D721Med (cell line): ENCODE measurements around the gene SCN1A.

Source experiments
- DNase-seq: peaks from one replicate; pipeline ENCODE4 v3.0.0; 2011; ENCODE audit warnings: low spot score; ENCODE audit not compliant: insufficient read length
- FAIRE-seq: peaks from 2 replicates; lab custom pipeline; 2011; peaks lifted over from hg19 to GRCh38; lab: Jason Lieb, UNC
- TF ChIP-seq, protein P1 (sequence below): IDR thresholded peaks from 2 replicates; pipeline ENCODE4 v1.5.1; 2012; ENCODE audit warnings: mild to moderate bottlenecking, control low read depth; ENCODE audit not compliant: insufficient read depth; ENCODE audit errors: missing control alignments

Gene SCN1A

DNA sequence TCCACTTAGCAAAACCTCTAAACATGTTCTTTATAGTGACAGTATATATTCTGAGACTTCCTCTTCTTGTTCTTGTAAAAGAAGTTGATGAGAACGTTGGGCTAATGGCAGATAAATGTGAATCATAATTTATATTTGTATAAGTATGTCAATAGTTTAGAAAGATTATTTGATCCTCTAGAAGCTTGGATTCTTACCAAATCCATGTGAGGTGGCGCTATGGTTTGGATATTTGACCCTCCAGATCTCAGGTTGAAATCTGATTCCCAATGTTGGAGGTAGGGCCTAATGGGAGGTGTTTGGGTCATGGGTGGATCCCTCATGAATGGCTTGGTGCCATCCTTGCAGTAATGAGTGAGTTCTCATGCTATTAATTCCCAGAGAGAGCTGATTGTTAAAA lies 29.8 kb upstream of the SCN1A start:
- FAIRE-seq, result no peak
- DNase-seq, result no peak
- TF ChIP-seq, protein P1, sequence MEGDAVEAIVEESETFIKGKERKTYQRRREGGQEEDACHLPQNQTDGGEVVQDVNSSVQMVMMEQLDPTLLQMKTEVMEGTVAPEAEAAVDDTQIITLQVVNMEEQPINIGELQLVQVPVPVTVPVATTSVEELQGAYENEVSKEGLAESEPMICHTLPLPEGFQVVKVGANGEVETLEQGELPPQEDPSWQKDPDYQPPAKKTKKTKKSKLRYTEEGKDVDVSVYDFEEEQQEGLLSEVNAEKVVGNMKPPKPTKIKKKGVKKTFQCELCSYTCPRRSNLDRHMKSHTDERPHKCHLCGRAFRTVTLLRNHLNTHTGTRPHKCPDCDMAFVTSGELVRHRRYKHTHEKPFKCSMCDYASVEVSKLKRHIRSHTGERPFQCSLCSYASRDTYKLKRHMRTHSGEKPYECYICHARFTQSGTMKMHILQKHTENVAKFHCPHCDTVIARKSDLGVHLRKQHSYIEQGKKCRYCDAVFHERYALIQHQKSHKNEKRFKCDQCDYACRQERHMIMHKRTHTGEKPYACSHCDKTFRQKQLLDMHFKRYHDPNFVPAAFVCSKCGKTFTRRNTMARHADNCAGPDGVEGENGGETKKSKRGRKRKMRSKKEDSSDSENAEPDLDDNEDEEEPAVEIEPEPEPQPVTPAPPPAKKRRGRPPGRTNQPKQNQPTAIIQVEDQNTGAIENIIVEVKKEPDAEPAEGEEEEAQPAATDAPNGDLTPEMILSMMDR, result no peak

DNA sequence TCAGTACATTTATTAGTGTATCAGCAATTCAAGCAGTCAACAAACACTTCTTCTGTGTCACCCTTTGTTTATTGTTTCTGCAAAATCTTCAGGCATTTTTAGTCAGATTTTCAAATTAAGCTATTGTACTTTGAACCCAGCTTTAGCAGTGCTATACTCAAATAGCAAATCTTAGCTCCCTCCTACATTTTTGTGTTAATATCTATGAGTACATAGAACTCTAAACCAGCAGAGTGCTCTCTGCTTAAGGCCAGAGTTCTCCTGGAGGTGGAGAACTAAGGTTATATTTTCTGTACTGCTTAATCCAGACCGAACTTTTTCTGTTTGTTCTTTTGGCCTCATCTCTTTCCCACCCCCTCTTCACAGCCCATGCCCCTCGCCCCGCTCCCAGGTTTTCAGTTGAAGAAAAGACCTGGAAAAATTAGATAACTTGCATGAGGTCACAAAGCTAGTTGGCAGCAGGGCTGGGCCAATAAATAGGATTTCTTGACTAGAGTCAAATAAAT lies 29.2 kb upstream of the SCN1A start:
- FAIRE-seq (no peak), DNase-seq (no peak)
- TF ChIP-seq, protein P1, result no peak

DNA sequence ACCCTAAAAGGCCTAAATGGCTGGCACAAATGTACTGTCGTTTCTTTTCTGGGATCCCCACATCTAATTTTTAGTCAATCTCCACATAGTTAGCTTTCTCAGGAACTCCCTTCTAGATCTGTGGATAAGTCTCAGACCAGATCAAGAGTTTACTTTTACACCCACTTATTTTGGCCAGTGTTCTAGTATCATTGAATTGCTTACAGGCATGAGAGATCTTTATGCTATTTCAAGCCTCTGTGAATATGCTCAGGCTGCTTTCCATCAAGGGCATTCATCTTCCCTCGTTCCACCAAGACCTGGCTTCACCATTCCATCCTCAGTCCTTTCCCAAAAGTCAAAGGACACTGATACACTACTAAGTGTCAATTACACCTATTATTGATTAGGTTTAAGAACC lies 27.8 kb upstream of the SCN1A start:
- TF ChIP-seq, protein P1, result no peak
- no peak for FAIRE-seq
- no peak for DNase-seq

DNA sequence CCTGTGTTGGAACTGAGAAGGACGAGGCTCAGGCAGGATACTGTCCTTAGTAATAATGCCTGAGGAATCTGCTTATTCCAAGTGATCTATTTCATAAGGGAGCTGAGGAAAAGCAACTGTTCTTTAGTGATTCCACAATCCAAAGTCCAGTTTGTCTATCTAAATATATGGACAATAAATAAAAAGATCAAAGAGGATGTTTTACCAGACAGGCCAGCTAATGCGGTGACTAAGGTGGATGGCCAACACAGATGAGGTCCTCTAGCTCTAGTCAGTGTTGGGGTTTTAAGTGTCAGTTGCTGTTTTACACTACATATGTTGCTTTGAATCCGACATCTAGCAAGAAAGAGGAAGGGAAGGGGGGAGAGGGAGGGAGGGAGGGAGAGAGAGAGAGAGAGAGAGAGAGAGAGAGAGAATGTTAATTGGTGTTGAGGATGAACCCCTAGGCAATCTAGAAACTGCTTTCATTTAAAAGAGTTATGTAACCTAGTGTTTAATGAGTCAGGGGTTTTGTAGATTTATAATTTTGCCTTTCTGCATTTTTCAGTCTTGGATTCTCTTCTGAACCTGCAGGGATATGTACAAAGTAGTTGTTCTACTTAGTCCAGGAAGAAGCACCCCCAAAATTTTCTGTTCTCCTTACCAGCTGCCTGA lies 27.0 kb upstream of the SCN1A start:
- TF ChIP-seq, protein P1, result no peak
- FAIRE-seq, result no peak
- DNase-seq, result no peak

DNA sequence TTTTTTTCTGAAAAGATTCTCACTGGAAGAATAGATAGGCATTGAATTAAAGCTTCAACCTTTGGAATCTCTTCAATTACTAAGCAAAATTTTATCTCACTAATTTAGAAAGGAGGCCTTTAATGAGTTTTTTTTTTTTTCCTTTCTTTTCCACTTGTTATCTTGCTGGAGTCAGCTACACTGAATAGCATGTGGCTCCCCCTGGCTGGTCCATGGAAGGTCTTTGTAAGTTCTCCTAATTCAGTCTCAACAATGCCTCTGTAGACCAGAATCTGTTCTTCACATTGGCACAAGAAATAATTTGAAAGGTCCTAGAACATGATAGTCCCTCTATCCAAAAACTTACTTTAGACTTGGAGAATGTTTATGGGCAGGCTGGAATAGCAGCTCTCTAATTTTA lies 24.2 kb upstream of the SCN1A start:
- FAIRE-seq (no peak), DNase-seq (no peak)
- TF ChIP-seq, protein P1, result no peak

DNA sequence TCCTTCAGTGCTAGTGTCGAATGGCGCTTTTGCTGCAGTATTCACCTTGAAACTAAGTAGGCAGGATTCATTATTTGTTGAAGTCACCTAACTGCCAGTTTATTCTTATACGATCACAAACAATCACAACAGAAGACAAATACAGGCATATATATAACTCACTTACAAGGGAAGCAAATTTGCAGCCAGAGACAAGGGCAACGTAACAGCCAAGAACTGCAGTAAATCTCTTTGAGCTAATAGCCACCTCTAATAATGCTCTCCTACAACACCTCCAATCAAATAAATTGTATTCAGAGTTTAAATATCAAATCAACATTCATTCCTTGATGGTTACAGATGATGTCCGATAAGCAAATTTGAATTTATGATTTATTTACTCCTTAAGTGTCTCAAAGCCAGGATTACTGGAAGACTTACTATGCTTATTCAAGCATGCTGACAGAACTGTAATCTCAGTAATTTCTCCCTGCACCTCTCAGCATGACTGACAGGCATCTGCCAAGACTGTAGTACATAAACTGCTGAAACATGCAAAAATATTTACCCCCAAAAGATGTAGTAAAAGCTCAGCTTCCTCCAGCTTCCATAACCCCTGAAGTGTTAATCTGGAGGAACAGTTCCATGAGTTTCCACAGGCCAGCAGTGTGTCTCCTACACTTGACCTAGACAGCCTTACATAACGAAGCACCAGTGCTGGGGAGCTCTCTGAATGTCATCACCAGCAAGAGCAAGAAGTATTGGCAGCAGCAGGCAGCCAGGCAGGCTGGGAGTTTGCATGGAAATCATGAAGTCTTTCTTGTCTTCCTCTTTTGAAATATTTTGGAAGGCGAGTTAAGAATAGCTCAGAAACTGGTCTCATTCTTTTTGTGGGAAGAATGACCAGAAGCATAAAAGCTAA lies 20.9 kb upstream of the SCN1A start:
- TF ChIP-seq, protein P1, result no peak
- FAIRE-seq, result peak; percentile 84
- DNase-seq, result no peak

DNA sequence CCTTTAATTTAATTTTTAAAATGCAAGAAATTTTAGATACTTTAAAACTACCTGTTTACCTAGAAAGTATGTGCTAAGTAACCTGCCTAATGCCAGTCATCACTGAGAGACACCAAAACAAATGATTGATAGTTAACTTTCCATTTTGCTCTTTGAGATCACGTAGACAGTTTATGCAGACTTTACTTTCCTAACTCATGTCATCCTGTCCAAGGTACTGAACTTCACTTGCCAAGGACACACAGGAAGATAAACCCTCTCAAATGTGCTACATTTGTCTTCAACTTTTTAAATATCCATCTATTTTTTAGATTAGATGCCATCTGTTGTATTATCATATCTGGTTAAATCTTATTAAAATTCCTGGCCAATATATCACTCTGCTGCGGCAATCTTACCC lies 20.1 kb upstream of the SCN1A start:
- FAIRE-seq (peak; percentile 71), DNase-seq (no peak)
- TF ChIP-seq, protein P1, result no peak
